Ishikawa (cell line): ENCODE data around the gene CD46.

Experiments
- CEBPB ChIP-seq: IDR thresholded peaks from 2 replicates; pipeline ENCODE4 v1.6.1; 2012
- CREB1 ChIP-seq: IDR thresholded peaks from 2 replicates; pipeline ENCODE4 v1.6.1; 2012; ENCODE audit warnings: low read depth
- EP300 ChIP-seq: IDR thresholded peaks from 2 replicates; pipeline ENCODE4 v1.6.1; 2012; ENCODE audit warnings: borderline replicate concordance
- MAX ChIP-seq: IDR thresholded peaks from 2 replicates; pipeline ENCODE4 v1.6.1; 2012
- NFIC ChIP-seq: IDR thresholded peaks from 2 replicates; pipeline ENCODE4 v1.6.1; 2012
- RAD21 ChIP-seq: IDR thresholded peaks from 2 replicates; pipeline ENCODE4 v1.6.1; 2012; ENCODE audit warnings: low read depth
- REST ChIP-seq: IDR thresholded peaks from 2 replicates; pipeline ENCODE4 v1.6.1; 2012; ENCODE audit warnings: low read depth, mild to moderate bottlenecking
- TAF1 ChIP-seq: IDR thresholded peaks from 2 replicates; pipeline ENCODE4 v1.6.1; 2012; ENCODE audit warnings: low read depth, mild to moderate bottlenecking
- TCF12 ChIP-seq: IDR thresholded peaks from 2 replicates; pipeline ENCODE4 v1.6.1; 2012; ENCODE audit warnings: low read depth
- YY1 ChIP-seq: IDR thresholded peaks from 2 replicates; pipeline ENCODE4 v1.6.1; 2012; ENCODE audit warnings: low read depth
- ZBTB7A ChIP-seq: IDR thresholded peaks from 2 replicates; pipeline ENCODE4 v1.6.1; 2012; ENCODE audit warnings: low read depth

GRCh38 chr1:207838156-207839082 lies 86.6 kb downstream of the CD46 start:
- TF ChIP-seq TCF12 = no peak
- no peak for TF ChIP-seq MAX
- TF ChIP-seq CREB1 = no peak
- TF ChIP-seq EP300 = no peak
- TF ChIP-seq RAD21 = no peak
- no peak for TF ChIP-seq REST
- no peak for TF ChIP-seq CEBPB
- TF ChIP-seq NFIC = no peak
- no peak for TF ChIP-seq TAF1
- TF ChIP-seq YY1 = no peak
- TF ChIP-seq ZBTB7A = no peak
